ENCODE results near the gene TMEM72.

Gene TMEM72

DNA sequence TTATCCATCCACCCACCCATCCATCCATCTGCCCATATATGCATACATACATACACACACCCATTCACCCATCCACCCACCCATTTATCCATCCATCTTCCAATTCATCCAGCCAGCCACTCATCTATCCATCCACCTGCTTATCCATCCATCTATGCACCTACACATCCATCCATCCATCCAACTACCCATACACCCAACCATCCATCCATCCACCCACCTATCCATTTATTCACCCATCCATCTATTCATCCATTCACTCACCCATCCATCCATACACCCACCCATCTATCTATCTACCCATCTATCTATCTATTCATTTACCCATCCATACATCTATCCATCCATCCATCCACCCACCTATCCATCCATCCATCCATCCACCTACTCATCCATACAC lies 17.3 kb downstream of the TMEM72 start:
- Histone ChIP-seq H3K4me3 (no peak overlapping the region), H3K27me3 (ENCODE audit: low read depth) (no peaks in the 10 kb centered on the region), H3K36me3 (replicated peaks) (no peaks in the 10 kb centered on the region), H3K4me1 (no peaks in the 10 kb centered on the region), H3K9me3 (no peaks in the 10 kb centered on the region)
- in situ Hi-C loops (cut with MboI; ENCODE audit: low sequenced_read_pairs) = no loop called here
- no peak for DNase-seq (ENCODE audit: low spot score in 2 of 2)

GRCh38 chr10:44929356-44930255 lies 18.5 kb downstream of the TMEM72 start:
- Histone ChIP-seq H3K27me3 (ENCODE audit: low read depth) (no peaks in the 10 kb centered on the region), H3K4me1 (no peaks in the 10 kb centered on the region), H3K9me3 (no peaks in the 10 kb centered on the region), H3K4me3 (no peak overlapping the region), H3K36me3 (replicated peaks) (no peaks in the 10 kb centered on the region)
- in situ Hi-C loops (cut with MboI; ENCODE audit: low sequenced_read_pairs) = no loop called here
- no peak for DNase-seq (ENCODE audit: low spot score in 2 of 2)

DNA sequence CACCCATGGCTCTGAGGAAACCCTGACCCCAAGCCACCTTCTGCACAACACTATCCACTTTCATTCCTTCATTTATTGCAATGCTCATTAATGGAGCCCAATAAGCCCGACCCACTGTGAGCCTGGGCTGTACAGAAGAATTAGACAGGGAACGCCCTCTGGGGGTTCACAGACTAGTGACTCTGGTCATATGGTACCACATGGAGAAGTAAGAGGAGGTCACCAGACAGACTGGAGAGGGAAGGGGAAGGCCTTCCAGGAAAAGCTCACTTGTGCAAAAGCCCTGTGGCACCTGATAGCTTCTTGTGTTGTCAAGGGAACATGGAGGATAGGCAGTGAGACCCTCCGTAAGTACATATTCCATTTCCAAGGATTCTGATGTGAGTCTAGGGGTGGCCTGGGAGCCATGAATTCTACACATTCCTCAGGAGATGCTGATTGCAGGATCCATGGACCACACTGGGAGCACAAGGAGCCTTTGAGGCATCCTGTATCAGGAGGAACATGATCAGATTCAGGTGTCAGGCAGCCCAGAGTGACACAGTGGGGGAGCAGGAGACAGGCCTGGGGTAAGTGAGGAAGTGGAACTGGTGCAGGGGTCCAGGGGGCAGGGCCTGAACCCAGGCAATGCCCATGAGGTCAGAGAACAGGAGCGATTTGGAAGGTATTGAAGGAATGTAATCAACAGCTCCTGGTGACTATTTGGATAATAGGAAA lies 19.9 kb downstream of the TMEM72 start:
- Histone ChIP-seq H3K27me3 (ENCODE audit: low read depth) (no peaks in the 10 kb centered on the region), H3K36me3 (replicated peaks) (no peaks in the 10 kb centered on the region), H3K9me3 (no peaks in the 10 kb centered on the region), H3K4me1 (no peaks in the 10 kb centered on the region), H3K4me3 (no peak overlapping the region)
- no peak for DNase-seq (ENCODE audit: low spot score in 2 of 2)
- in situ Hi-C loops (cut with MboI; ENCODE audit: low sequenced_read_pairs) = no loop called here

GRCh38 chr10:44931621-44932516 lies 20.7 kb downstream of the TMEM72 start:
- Histone ChIP-seq H3K36me3 (replicated peaks) (no peaks in the 10 kb centered on the region), H3K9me3 (no peaks in the 10 kb centered on the region), H3K4me3 (no peak overlapping the region), H3K4me1 (no peaks in the 10 kb centered on the region), H3K27me3 (ENCODE audit: low read depth) (no peaks in the 10 kb centered on the region)
- in situ Hi-C loops (cut with MboI; ENCODE audit: low sequenced_read_pairs) = no loop called here
- no peak for DNase-seq (ENCODE audit: low spot score in 2 of 2)

DNA sequence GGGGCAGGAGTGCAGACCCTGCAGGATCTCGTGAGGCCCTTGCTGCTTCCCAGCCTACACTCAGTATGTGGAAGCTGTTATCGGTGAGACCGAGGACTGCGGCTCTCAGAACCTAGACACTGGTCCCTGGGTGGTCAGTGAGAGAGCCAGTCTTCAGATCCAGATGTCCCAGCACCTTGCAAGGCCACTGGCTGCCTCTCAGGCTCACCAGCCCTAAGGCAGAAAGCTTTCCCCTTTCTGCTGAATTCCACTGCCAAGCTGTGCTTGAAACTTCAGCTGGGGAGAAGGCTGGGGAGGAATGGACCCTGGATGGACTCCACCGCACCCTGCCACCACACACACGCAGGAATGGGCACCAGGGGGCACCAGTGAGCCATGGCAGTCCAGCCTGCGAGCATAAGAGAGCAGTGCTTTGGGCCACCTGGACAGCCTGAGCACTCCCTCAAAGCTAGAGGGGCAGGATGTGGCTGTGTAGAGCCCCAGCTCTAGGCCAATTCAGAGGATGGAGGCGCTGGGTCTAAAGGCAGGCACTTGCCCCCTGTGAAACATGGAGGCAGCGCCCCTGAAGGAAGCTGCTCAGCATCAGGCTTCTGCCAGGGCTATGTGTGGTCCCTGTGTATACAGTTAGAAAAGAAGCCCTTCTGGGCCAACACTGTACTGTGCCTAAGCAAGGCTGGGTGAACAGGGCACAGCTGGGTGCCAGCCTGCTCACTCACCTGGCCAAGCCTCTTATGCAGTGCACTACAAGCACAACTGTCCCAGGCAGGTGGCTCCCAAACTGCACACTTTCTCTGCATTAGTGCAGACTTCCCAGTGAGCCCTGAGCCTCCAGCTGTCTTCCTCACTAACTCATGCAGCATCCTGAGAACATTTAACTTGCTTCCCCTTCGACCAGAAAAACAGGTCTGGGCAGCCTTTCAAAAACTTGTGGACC lies 21.6 kb downstream of the TMEM72 start:
- no peaks in the 10 kb centered on the region for H3K4me1 ChIP-seq
- peak; percentile 53 to 94 for DNase-seq (ENCODE audit: low spot score in 2 of 2)
- in situ Hi-C loops (cut with MboI; ENCODE audit: low sequenced_read_pairs) = no loop called here

DNA sequence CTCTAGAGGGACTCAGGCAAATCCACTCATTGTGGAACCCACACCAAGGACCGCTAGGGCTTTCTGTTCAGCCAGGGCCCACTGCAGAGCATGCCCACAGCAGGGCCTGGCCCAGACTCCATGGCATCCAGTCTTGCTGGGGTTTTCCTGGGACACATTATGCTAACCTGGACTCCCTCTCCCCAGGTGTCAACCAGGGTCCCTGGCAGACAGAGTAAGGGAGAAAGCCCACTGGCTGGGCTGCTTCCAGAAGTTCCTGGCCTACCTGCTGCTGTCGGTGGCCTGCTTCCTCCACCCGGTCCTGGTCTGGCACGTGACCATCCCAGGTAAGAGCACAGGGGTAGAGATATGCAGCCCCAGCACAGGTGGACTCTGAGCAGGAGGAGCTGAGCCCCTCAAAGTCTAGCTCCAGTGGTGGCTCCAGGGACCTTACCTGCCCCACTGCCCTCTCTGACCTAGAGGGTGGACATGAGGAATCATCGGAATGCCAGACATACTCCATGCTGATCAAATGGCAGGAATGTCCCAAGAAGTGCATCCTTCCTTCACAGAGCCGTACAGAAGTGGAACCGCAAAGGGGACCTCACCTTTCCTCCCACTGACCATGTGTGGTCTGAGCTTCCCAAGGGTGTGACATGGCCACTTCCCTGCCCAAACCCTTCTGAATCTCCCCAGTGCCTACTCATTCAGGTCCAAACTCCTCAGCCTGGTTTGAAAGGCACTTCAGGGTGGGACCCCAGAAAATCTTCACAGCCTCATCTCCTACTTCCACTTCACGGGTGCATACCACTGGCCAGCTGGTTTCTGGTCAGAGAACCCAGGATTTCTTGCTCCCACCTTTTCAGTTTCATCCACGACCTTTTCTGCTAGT lies 22.5 kb downstream of the TMEM72 start:
- H3K4me3 ChIP-seq = no peak overlapping the region
- H3K4me1 ChIP-seq = no peaks in the 10 kb centered on the region
- H3K36me3 ChIP-seq (replicated peaks) = no peaks in the 10 kb centered on the region
- in situ Hi-C loops (cut with MboI; ENCODE audit: low sequenced_read_pairs) = no loop called here
- no peaks in the 10 kb centered on the region for H3K27me3 ChIP-seq (ENCODE audit: low read depth)
- H3K9me3 ChIP-seq = no peaks in the 10 kb centered on the region
- DNase-seq (ENCODE audit: low spot score in 2 of 2) = no peak

More for the DNA sequence above, 21.6 kb downstream of the TMEM72 start:
- Histone ChIP-seq H3K4me3 (no peak overlapping the region), H3K27me3 (ENCODE audit: low read depth) (no peaks in the 10 kb centered on the region), H3K36me3 (replicated peaks) (no peaks in the 10 kb centered on the region), H3K9me3 (no peaks in the 10 kb centered on the region)

- DNase-seq (ENCODE audit: low spot score in 2 of 2) = no peak
- no peaks in the 10 kb centered on the region for H3K4me1 ChIP-seq
- H3K9me3 ChIP-seq = no peaks in the 10 kb centered on the region
- no peaks in the 10 kb centered on the region for H3K36me3 ChIP-seq (replicated peaks)
- in situ Hi-C loops (cut with MboI; ENCODE audit: low sequenced_read_pairs) = no loop called here
- H3K4me3 ChIP-seq = no peak overlapping the region
- H3K27me3 ChIP-seq (ENCODE audit: low read depth) = no peaks in the 10 kb centered on the region
Observed at GRCh38 chr10:44934416-44935200, 23.5 kb downstream of the TMEM72 start.

- no peak for DNase-seq (ENCODE audit: low spot score in 2 of 2)
- H3K27me3 ChIP-seq (ENCODE audit: low read depth) = no peaks in the 10 kb centered on the region
- in situ Hi-C loops (cut with MboI; ENCODE audit: low sequenced_read_pairs) = no loop called here
- H3K4me1 ChIP-seq = no peaks in the 10 kb centered on the region
- H3K4me3 ChIP-seq = no peak overlapping the region
- no peaks in the 10 kb centered on the region for H3K36me3 ChIP-seq (replicated peaks)
- H3K9me3 ChIP-seq = no peaks in the 10 kb centered on the region
Observed at GRCh38 chr10:44935201-44935965, 24.2 kb downstream of the TMEM72 start.

DNA sequence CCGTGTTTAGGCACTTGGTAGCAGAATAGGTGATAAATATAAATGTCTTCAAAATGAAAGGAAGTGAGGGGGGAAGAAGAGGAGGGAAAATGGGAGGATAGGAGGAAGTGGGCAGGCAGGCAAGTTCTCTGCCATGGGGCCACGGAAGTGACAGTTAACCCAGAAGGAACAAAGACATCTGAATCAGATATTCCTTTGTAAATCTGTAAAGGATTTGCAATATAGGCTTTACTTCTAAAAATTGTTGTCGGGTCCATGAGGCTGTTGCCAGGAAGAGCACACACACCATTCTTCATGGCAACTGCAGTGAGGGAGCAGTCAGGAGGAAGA lies 24.8 kb downstream of the TMEM72 start:
- Histone ChIP-seq H3K4me1 (no peaks in the 10 kb centered on the region), H3K36me3 (replicated peaks) (no peaks in the 10 kb centered on the region), H3K4me3 (no peak overlapping the region), H3K27me3 (ENCODE audit: low read depth) (no peaks in the 10 kb centered on the region), H3K9me3 (no peaks in the 10 kb centered on the region)
- DNase-seq (ENCODE audit: low spot score in 2 of 2) = no peak
- in situ Hi-C loops (cut with MboI; ENCODE audit: low sequenced_read_pairs) = no loop called here

- Histone ChIP-seq H3K27me3 (ENCODE audit: low read depth) (no peaks in the 10 kb centered on the region), H3K4me1 (no peaks in the 10 kb centered on the region), H3K4me3 (no peak overlapping the region), H3K36me3 (replicated peaks) (no peaks in the 10 kb centered on the region), H3K9me3 (no peaks in the 10 kb centered on the region)
- DNase-seq (ENCODE audit: low spot score in 2 of 2) = no peak
- in situ Hi-C loops (cut with MboI; ENCODE audit: low sequenced_read_pairs) = no loop called here
Observed at GRCh38 chr10:44936314-44936975, 25.3 kb downstream of the TMEM72 start.
